GM19467 (cell line): Measurements from ENCODE around the gene SH3RF2.
"Not testable (repeated sequence)": the region's sequence is repeated elsewhere in the genome, so short reads cannot be mapped to it uniquely, and the experiment has no call there.

ENCODE experiments used
- ATAC-seq: cut with Tn5 transposase; IDR thresholded peaks from one replicate; pipeline ENCODE4 v1.9.1; 2021; ENCODE audit warnings: mild to moderate bottlenecking, moderate library complexity; ENCODE audit not compliant: unreplicated experiment

SH3RF2 gene

DNA sequence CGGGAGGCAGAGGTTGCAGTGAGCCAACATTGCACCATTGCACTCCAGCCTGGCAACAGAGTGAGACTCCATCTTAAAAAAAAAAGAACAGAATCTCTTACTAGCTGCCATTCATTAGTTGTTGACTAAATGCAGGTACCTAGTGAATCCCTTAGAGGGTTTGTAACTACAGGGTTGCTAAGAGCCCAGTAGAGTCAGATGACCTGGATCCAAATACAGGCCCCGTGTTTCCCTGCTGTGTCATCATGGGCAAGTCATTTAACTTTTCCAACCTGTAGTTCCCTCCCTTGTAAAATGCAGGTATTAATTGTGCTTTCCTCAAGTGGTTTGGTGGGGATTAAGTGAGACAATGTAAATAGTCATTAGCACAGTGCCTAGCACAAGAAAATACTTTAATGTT, 136.2 kb downstream of the SH3RF2 start:
- no peak for ATAC-seq

- ATAC-seq = no peak
Observed at GRCh38 chr5:146073239-146073900, 137.0 kb downstream of the SH3RF2 start.

DNA sequence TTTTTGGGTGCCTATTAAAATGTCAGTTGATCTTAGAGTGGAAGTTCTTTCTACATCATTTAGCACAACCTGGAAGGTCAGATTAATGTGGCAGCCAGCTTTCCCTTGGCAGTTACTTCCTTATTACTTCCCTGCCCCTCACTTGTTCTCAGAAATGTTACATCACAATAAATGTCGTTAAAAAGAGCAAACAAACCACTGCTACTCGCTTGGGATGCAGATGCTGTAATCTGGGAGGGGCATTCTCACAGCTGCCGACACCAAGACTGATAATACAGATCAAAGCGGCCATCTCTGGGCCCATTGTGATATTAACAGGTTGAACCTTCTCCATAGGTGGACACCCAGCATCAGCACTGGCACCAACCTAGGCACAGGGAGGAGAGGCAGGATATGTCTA, 139.7 kb downstream of the SH3RF2 start:
- no peak for ATAC-seq

- ATAC-seq = no peak
Observed at GRCh38 chr5:146076455-146076854, 140.1 kb downstream of the SH3RF2 start.

DNA sequence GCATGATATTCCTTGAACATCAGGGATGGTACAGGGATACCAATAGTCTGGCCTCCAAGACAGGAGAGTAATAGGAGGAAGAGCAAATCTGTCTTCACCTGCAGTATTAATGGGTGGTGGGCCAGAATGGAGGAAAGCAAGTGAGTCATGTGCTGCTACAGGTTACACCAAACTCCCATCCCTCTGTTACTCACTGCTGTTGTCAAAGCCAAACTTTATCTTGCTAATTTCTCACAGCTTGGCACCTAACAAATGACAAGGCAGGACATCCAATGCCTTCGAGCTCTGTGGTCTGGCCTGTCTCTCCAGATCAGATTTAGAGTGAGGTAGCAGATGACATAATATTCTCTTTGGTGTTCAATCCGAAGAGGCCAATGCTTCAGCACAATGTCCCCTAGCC, 142.2 kb downstream of the SH3RF2 start:
- no peak for ATAC-seq

DNA sequence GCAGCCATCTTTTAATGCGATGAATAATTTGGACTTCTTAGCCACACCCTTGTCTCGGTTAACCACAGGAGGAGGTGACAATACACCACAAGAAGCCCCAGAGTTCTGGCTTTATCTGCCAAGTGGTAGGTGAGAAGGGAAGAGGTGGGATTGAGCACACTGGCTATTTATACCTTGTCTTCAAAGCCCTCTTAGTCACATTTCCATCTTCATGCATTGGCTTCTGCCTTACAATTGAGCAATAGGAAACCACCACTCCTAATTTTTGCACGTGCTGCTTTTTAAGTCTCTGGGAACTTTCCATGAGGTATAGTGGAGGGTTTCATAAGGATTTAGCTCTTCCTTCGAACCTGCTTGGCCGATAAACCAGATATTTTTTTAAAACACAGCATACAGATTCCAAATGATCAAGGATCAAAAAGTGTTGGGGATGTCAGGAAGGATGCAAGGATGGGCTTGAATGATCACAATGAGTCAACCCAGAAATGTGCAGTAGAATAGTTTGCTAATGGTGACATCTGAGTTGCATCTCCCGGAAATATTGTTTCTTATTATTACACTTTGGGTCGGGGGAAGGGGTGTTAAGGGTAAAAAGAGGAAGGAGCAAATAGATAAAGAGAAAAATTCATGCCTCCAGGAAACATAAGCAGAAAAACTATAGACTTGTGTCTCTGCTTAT, 143.5 kb downstream of the SH3RF2 start:
- ATAC-seq = no peak

DNA sequence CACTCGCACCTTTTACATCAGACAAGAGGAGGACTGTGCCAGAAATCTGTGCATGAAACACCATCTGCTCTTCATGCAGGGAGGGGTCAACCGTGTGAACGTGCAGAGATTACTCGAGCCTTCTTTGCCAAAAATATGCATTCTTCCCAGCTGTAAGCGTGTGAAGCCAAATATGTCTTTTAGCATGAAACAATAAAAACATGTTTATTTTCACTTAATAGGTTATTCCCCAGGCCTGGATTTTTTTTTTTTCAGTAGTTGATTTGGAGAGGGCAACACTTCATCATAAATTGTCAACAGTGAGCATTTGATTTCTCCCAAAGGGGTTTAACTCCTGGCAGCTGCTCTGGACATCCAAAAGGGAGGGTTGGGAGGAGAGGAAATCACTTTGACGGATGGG, 145.2 kb downstream of the SH3RF2 start:
- no peak for ATAC-seq

GRCh38 chr5:146082798-146083197, 146.4 kb downstream of the SH3RF2 start:
- ATAC-seq = peak; percentile 88

DNA sequence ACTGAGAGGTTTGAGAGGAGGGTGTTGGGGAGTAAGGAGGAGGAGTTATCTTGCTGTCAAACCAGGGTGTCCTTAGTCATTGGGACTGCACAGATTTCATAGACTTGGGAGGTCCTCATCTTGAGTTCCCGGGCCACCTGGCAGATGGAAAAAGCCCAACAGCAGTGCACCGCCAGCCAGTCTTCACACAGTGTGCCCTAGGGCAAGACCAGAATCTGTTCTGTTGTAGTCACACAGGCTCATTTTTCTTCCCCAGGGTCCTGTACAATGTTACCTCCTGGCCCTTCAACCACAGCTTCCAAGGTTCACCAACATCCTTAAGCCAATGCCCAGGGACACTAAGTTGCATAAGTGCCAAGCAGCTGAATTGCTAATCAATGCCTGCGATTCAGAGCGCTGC, 148.0 kb downstream of the SH3RF2 start:
- no peak for ATAC-seq

DNA sequence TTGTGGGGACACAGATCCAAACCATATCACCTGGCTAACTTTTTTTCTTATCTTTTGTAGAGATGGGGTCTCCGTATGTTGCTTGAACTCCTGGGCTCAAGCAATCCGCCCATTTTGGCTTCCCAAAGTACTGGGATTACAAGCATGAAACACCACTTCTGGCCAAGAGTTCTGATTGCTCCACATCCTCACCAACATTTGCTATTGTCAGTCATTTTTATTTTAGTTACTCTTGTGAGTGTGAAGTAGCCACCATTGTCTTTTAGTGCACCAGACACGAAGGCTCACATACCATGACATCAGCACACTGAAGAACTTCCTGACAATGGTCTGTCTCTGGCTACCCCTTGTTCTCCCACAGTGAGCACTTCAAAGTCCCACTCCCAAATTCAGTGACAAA, 151.7 kb downstream of the SH3RF2 start:
- ATAC-seq = no peak

GRCh38 chr5:146089287-146089686, 152.9 kb downstream of the SH3RF2 start:
- ATAC-seq = no peak

DNA sequence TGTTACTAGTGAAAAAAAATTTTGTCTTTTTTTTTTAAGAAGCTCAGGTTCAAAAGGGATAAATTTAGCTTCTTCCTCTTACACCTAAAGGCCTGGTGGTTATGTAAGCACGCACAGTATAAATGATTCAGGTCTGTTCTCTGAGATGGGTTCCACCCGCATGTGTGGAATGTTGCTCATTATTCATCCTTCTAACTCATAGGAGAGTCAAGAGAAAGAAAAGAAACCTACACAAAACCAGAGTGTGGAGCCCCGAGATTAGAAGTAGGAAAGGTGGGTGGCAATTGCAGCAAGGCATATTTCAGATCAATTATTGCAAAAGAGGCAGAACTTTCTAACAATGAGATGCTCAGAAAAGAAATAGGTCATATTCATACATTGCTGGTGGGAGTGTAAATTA, 155.5 kb downstream of the SH3RF2 start:
- no peak for ATAC-seq

GRCh38 chr5:146098047-146098446, 161.7 kb downstream of the SH3RF2 start:
- ATAC-seq = no peak

DNA sequence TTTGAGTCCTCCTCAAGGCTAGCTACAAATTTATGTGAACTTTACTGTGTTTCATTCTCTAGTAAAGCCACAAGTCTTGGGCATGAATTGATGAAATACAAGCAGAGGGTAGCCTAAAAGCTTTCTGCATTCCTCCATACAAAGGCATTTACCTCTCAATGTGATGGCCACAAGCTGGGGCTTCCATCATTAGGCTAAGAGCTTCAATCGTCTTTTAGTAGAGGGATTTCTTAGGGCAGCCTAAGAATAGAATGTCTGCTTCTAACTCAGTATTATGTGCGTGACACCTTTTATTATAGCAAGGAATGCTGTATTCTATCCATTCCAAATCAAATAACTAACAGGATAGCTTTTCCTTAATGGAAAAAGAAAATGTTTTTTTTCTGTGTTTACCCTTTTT, 165.3 kb downstream of the SH3RF2 start:
- no peak for ATAC-seq

DNA sequence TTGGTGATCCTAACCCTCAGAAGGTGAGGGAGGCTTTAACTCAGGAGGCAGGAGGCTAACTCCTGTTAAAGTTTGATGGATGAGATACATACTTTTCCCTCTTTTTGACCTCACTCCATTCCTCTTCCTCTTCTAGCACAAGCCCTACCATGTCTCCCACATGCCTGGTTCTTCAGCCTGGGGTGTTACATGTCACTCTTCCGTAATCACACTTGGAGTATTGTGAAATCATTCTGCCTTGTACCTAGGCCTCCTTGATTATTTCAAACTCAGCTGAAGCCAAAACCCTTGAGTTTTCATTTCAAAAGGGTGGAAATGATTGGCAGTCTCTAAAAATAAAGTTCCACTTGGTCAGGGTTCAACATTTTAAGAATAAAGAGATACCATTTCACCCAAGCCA, 167.2 kb downstream of the SH3RF2 start:
- ATAC-seq = no peak

DNA sequence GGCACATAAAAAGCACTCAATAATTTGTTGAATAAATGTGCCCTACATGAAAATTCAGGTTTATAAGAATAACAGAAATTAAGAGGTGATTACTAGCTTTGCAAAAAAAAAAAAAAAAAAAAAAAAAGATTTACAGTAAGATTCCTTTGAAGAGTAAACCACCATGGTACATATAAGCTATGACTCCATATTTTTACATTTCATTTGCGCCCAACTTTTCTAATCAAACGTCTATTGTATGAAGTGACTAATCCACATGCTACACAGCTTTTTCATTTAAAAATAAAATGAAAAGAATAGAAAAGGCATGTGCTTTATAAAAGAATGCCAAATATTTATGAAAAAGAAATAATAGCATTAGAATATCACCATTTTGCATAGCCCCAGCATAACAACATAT, 169.1 kb downstream of the SH3RF2 start, which contains the start of gene PLAC8L1:
PLAC8L1 (minus strand) TSS at position 101 of the 400 bp plus-strand sequence. CDS start 1,266 bp downstream, outside the sequence.
- no peak for ATAC-seq

GRCh38 chr5:146107901-146108300, 171.5 kb downstream of the SH3RF2 start:
- ATAC-seq = no peak

- ATAC-seq = not testable (repeated sequence)
Observed at GRCh38 chr5:146108870-146109269, 172.5 kb downstream of the SH3RF2 start.

- no peak for ATAC-seq
Observed at GRCh38 chr5:146109379-146109778, 173.0 kb downstream of the SH3RF2 start.

DNA sequence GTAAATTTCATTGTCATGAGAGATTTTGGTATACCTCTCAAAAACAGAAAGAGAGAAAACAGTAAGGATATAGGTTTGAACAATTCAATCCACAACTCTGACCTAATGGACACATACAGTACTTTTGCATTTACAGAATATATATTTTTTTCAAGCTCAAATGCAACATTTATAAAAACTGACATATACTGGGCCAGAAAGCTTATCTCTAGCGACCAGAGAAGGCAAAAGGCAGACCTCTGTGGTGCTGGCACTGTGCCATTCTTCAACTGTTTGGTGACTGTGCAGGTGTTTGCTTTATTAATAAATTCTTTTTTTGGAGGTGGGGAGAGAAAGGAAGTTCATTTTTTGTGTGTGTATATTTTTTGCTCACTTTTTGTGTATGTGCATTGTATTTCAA, 175.0 kb downstream of the SH3RF2 start:
- no peak for ATAC-seq

DNA sequence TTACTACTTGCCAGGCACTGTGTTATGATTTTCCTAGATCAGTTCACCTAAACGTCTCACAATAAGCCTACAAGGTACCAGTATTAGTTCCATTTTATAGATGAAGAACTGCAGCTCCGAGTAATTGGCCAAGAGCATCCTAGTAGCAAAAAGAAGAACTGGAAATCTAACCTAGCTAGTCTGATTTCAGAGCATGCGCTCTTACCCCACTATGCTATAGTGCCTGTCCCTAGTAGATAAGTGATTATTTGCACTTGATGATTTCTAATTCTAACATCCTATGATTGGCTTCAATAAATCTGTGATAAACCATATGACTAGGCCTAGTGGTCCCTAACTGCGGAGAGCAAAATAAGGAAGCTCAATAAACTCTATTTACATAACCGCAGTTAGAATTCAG, 176.1 kb downstream of the SH3RF2 start:
- ATAC-seq = no peak
